Neural progenitor cell (in vitro differentiated cells): ENCODE measurements around the gene LRRC1. TPM values are rescaled to one million over a fixed set of nuclear protein-coding genes. Genes with fewer than 3 reads are reported as not detected.
A peak's percentile ranks its signal among the peaks of the same experiment; 100 is the strongest.
"Not testable (repeated sequence)": the region's sequence is repeated elsewhere in the genome, so short reads cannot be mapped to it uniquely, and the experiment has no call there.

Experiments used
- DNase-seq: peaks from one replicate; pipeline ENCODE4 v3.0.0-alpha.2; 2016; ENCODE audit warnings: low spot score
- H2AFZ ChIP-seq: fragments of 200-600 bp; sonication (generic); replicated peaks from 2 replicates; pipeline ENCODE4 v1.6.1; 2016; ENCODE audit warnings: antibody characterized with exemption
- H3F3A ChIP-seq: fragments of 200-600 bp; sonication (generic); 2 replicates; pipeline ENCODE4 v1.6.1; 2016; ENCODE audit warnings: antibody characterized with exemption, low read depth
- H3K27ac ChIP-seq: fragments of 200-600 bp; sonication (generic); 2 replicates; pipeline ENCODE4 v1.5.1; 2016; ENCODE audit warnings: mild to moderate bottlenecking
- H3K27me3 ChIP-seq: fragments of 200-600 bp; sonication (generic); 2 replicates; pipeline ENCODE4 v1.6.1; 2016; ENCODE audit warnings: mild to moderate bottlenecking, moderate library complexity
- H3K36me3 ChIP-seq: fragments of 200-600 bp; sonication (generic); 2 replicates; pipeline ENCODE4 v1.5.1; 2016
- H3K4me1 ChIP-seq: fragments of 200-600 bp; sonication (generic); 2 replicates; pipeline ENCODE4 v1.6.1; 2016; ENCODE audit warnings: mixed run types
- H3K4me2 ChIP-seq: fragments of 200-600 bp; sonication (generic); 2 replicates; pipeline ENCODE4 v1.6.1; 2016
- H3K4me3 ChIP-seq: fragments of 200-600 bp; sonication (generic); 2 replicates; pipeline ENCODE4 v1.5.1; 2016
- H3K79me2 ChIP-seq: fragments of 200-600 bp; sonication (generic); 2 replicates; pipeline ENCODE4 v1.6.1; 2016; ENCODE audit warnings: low read depth
- H3K9ac ChIP-seq: fragments of 200-600 bp; sonication (generic); 2 replicates; pipeline ENCODE4 v1.6.1; 2016
- H3K9me3 ChIP-seq: fragments of 200-600 bp; sonication (generic); 2 replicates; pipeline ENCODE4 v1.5.1; 2016; ENCODE audit warnings: low read depth
- H4K20me1 ChIP-seq: fragments of 200-600 bp; sonication (generic); 2 replicates; pipeline ENCODE4 v1.6.1; 2016; ENCODE audit warnings: low read depth
- H3K27ac Mint-ChIP-seq: 3 replicates; pipeline ENCODE4 v1.8.0; 2021; ENCODE audit warnings: mixed read lengths
- H3K27me3 Mint-ChIP-seq: 2 replicates; pipeline ENCODE4 v1.8.0; 2022; ENCODE audit warnings: low read depth, mild to moderate bottlenecking, inconsistent platforms, moderate library complexity, mixed read lengths; ENCODE audit not compliant: insufficient read depth
- H3K36me3 Mint-ChIP-seq: 3 replicates; pipeline ENCODE4 v1.8.0; 2021; ENCODE audit warnings: mixed read lengths
- H3K4me1 Mint-ChIP-seq: 3 replicates; pipeline ENCODE4 v1.8.0; 2021; ENCODE audit warnings: mixed read lengths
- H3K4me3 Mint-ChIP-seq: 3 replicates; pipeline ENCODE4 v1.8.0; 2021; ENCODE audit warnings: mild to moderate bottlenecking, moderate library complexity, mixed read lengths
- H3K9me3 Mint-ChIP-seq: 3 replicates; pipeline ENCODE4 v1.8.0; 2020; ENCODE audit warnings: mixed read lengths
- CTCF ChIP-seq: fragments of 200-600 bp; sonication (generic); IDR thresholded peaks from 2 replicates; pipeline ENCODE4 v1.5.1; 2017; ENCODE audit warnings: antibody characterized with exemption, mild to moderate bottlenecking
- EZH2 ChIP-seq: fragments of 200-600 bp; sonication (generic); IDR thresholded peaks from 2 replicates; pipeline ENCODE4 v1.6.1; 2017; ENCODE audit warnings: antibody characterized with exemption, mild to moderate bottlenecking, moderate library complexity
- EZH2phosphoT487 ChIP-seq: fragments of 200-600 bp; sonication (generic); IDR thresholded peaks from 2 replicates; pipeline ENCODE4 v1.6.1; 2017; ENCODE audit warnings: antibody characterized with exemption
- total RNA-seq: library from RNA; depleted of rRNA; stranded (reverse); fragments of >200 nt; gene quantifications from 2 replicates; pipeline ENCODE4 v1.2.3, GENCODE V29; 2015; ENCODE audit warnings: low replicate concordance

Gene LRRC1
- total RNA-seq, 1 donor from 2014 or later = 14.0 TPM

- Histone ChIP-seq H3K4me1 (peaks cover 15% of the 10 kb centered on the region), H2AFZ (no peak overlapping the region), H3K9ac (no peak overlapping the region), H3K4me3 (no peak overlapping the region), H3K27me3 (no peaks in the 10 kb centered on the region), H3K9me3 (no peaks in the 10 kb centered on the region), H4K20me1 (peaks cover 17% of the 10 kb centered on the region), H3K27ac (no peak overlapping the region), H3K79me2 (peaks cover 9% of the 10 kb centered on the region), H3K36me3 (no peaks in the 10 kb centered on the region), H3F3A (no peaks in the 10 kb centered on the region), H3K4me2 (no peak overlapping the region)
- Mint-ChIP-seq H3K36me3 (peaks cover 2% of the 10 kb centered on the region), H3K27me3 (no peaks in the 10 kb centered on the region), H3K9me3 (no peaks in the 10 kb centered on the region), H3K27ac (no peak overlapping the region), H3K4me1 (peaks cover 36% of the 10 kb centered on the region), H3K4me3 (no peak overlapping the region)
- DNase-seq = peak; percentile 36
- TF ChIP-seq EZH2phosphoT487 = no peak
- no peak for TF ChIP-seq CTCF
- no peak for TF ChIP-seq EZH2
Observed at GRCh38 chr6:53805725-53806124, 10.9 kb downstream of the LRRC1 start.

- H3F3A ChIP-seq, H3K9me3 ChIP-seq, H3K27ac Mint-ChIP-seq, H3K4me3 ChIP-seq, H2AFZ ChIP-seq, H3K27me3 Mint-ChIP-seq, H3K36me3 ChIP-seq, H3K4me2 ChIP-seq, DNase-seq, H3K36me3 Mint-ChIP-seq, H3K9ac ChIP-seq, H3K27ac ChIP-seq, H3K4me3 Mint-ChIP-seq, H3K27me3 ChIP-seq, H3K9me3 Mint-ChIP-seq, H3K79me2 ChIP-seq: not testable (repeated sequence)
- H3K4me1 ChIP-seq = peaks cover 15% of the 10 kb centered on the region
- peaks cover 17% of the 10 kb centered on the region for H4K20me1 ChIP-seq
- peaks cover 37% of the 10 kb centered on the region for H3K4me1 Mint-ChIP-seq
Observed at GRCh38 chr6:53807606-53808005, 12.8 kb downstream of the LRRC1 start.

GRCh38 chr6:53808302-53808881 is 13.6 kb downstream of the LRRC1 start:
- no peaks in the 10 kb centered on the region for H3K9me3 Mint-ChIP-seq
- TF ChIP-seq EZH2 (no peak), EZH2phosphoT487 (no peak), CTCF (no peak)
- Histone ChIP-seq H3K9me3 (no peaks in the 10 kb centered on the region), H3K27me3 (no peaks in the 10 kb centered on the region), H3K4me1 (peaks cover 15% of the 10 kb centered on the region), H2AFZ (no peak overlapping the region), H3K4me3 (no peak overlapping the region), H3K9ac (no peak overlapping the region), H3K4me2 (no peak overlapping the region), H3K27ac (no peak overlapping the region), H3F3A (no peaks in the 10 kb centered on the region), H4K20me1 (peaks cover 14% of the 10 kb centered on the region), H3K36me3 (no peaks in the 10 kb centered on the region), H3K79me2 (peaks cover 3% of the 10 kb centered on the region)
- H3K27ac Mint-ChIP-seq = no peak overlapping the region
- peaks cover under 1% of the 10 kb centered on the region for H3K36me3 Mint-ChIP-seq
- no peaks in the 10 kb centered on the region for H3K27me3 Mint-ChIP-seq
- DNase-seq = no peak
- peaks cover 40% of the 10 kb centered on the region for H3K4me1 Mint-ChIP-seq
- H3K4me3 Mint-ChIP-seq = no peak overlapping the region

- Histone ChIP-seq H3K4me2 (no peak overlapping the region), H3F3A (no peaks in the 10 kb centered on the region), H3K9ac (no peak overlapping the region), H3K27ac (no peak overlapping the region), H3K4me3 (no peak overlapping the region), H2AFZ (no peak overlapping the region), H3K9me3 (no peaks in the 10 kb centered on the region), H3K27me3 (no peaks in the 10 kb centered on the region), H3K79me2 (no peaks in the 10 kb centered on the region), H3K36me3 (no peaks in the 10 kb centered on the region), H4K20me1 (peaks cover 14% of the 10 kb centered on the region), H3K4me1 (peaks cover 25% of the 10 kb centered on the region)
- H3K4me3 Mint-ChIP-seq = no peak overlapping the region
- H3K9me3 Mint-ChIP-seq = no peaks in the 10 kb centered on the region
- TF ChIP-seq EZH2 = no peak
- no peak for TF ChIP-seq CTCF
- no peak for TF ChIP-seq EZH2phosphoT487
- H3K36me3 Mint-ChIP-seq = no peaks in the 10 kb centered on the region
- DNase-seq = no peak
- peak overlapping the region; percentile 13 for H3K27ac Mint-ChIP-seq
- no peaks in the 10 kb centered on the region for H3K27me3 Mint-ChIP-seq
- H3K4me1 Mint-ChIP-seq = peaks cover 43% of the 10 kb centered on the region
Observed at GRCh38 chr6:53809691-53810090, 14.9 kb downstream of the LRRC1 start.
